Measurements from ENCODE around the gene BMP3.
A peak's percentile ranks its signal among the peaks of the same experiment; 100 is the strongest.
"Not testable (repeated sequence)": the region's sequence is repeated elsewhere in the genome, so short reads cannot be mapped to it uniquely, and the experiment has no call there.

Gene BMP3

GRCh38 chr4:81030061-81030980, at the start of gene BMP3:
TSS of gene BMP3 (plus strand) at chr4:81030708. CDS start at chr4:81031285, 577 bp downstream.
- DNase-seq (ENCODE audit: low read depth), result no peak

GRCh38 chr4:80986011-80986410, 44.5 kb upstream of the BMP3 start:
- DNase-seq (ENCODE audit: low read depth), result no peak

- peak; percentile 31 for DNase-seq (ENCODE audit: low read depth)
Observed at GRCh38 chr4:80989921-80990544, 40.5 kb upstream of the BMP3 start.

GRCh38 chr4:80990851-80991250, 39.7 kb upstream of the BMP3 start:
- no peak for DNase-seq (ENCODE audit: low read depth)

- no peak for DNase-seq (ENCODE audit: low read depth)
Observed at GRCh38 chr4:80999943-81000342, 30.6 kb upstream of the BMP3 start.

- DNase-seq (ENCODE audit: low read depth), result no peak
Observed at GRCh38 chr4:81003597-81004111, 26.9 kb upstream of the BMP3 start.

GRCh38 chr4:81007417-81007816, 23.1 kb upstream of the BMP3 start:
- DNase-seq (ENCODE audit: low read depth), result no peak

- not testable (repeated sequence) for DNase-seq (ENCODE audit: low read depth)
Observed at GRCh38 chr4:81016566-81016965, 13.9 kb upstream of the BMP3 start.

- DNase-seq (ENCODE audit: low read depth), result no peak
Observed at GRCh38 chr4:81019006-81019405, 11.5 kb upstream of the BMP3 start.

- DNase-seq (ENCODE audit: low read depth), result no peak
Observed at GRCh38 chr4:81021142-81021944, 9.2 kb upstream of the BMP3 start.

GRCh38 chr4:81021981-81022380, 8.5 kb upstream of the BMP3 start:
- no peak for DNase-seq (ENCODE audit: low read depth)

- no peak for DNase-seq (ENCODE audit: low read depth)
Observed at GRCh38 chr4:81023484-81023883, 7.0 kb upstream of the BMP3 start.

GRCh38 chr4:81030981-81031791, 678 bp downstream of the BMP3 start:
- no peak for DNase-seq (ENCODE audit: low read depth)

GRCh38 chr4:81031796-81032551, 1.5 kb downstream of the BMP3 start:
- DNase-seq (ENCODE audit: low read depth), result no peak

GRCh38 chr4:81032771-81033684, 2.5 kb downstream of the BMP3 start:
- no peak for DNase-seq (ENCODE audit: low read depth)

GRCh38 chr4:81038636-81039350, 8.3 kb downstream of the BMP3 start:
- DNase-seq (ENCODE audit: low read depth), result no peak

- no peak for DNase-seq (ENCODE audit: low read depth)
Observed at GRCh38 chr4:81039351-81039972, 9.0 kb downstream of the BMP3 start.

- no peak for DNase-seq (ENCODE audit: low read depth)
Observed at GRCh38 chr4:81040012-81040659, 9.6 kb downstream of the BMP3 start.

All from CMK (cell line).